ENCODE results near the gene TMEFF2. TPM values are rescaled to one million over a fixed set of nuclear protein-coding genes. Genes with fewer than 3 reads are reported as not detected.
"Not testable (repeated sequence)": the region's sequence is repeated elsewhere in the genome, so short reads cannot be mapped to it uniquely, and the experiment has no call there.

TMEFF2 gene
- total RNA-seq, 2 donors from 2014 or later, result 3.2 to 55.8 TPM

DNA sequence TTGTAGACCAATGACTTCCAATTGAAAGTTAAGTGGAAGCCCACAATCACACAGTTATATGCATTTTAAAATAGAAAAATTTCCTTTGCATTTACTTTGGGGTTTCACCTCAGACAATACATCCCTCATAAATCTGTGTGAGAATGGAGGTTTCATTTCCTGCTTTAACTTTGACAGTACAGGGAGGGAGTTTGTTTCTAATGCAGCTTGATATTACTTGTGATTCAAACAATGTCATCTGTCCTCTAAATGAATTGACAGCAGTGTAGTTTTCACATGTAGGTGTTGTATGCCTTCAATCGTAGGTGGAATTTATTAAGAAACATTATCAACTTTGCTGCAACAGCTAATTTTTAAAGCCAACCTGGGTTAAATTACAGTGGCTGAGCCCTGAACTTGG is 75.2 kb downstream of the TMEFF2 start:
- intact Hi-C loops (cut with DNase I), result no loop called here
- no peak overlapping the region for H3K4me3 ChIP-seq
- TF ChIP-seq CTCF (IDR thresholded peaks at IDR 0.05) (no peak), POLR2A (IDR thresholded peaks at IDR 0.05) (no peak), POLR2AphosphoS5 (IDR thresholded peaks at IDR 0.05) (no peak)
- no peak for DNase-seq (ENCODE audit: low spot score)
- 66% methylated on average over 1 of the region's 1 CpG for WGBS
- H3K9me3 ChIP-seq, result no peaks in the 10 kb centered on the region
- H3K4me1 ChIP-seq (replicated peaks), result no peaks in the 10 kb centered on the region
- no peak overlapping the region for H3K27ac ChIP-seq
- H3K27me3 ChIP-seq (replicated peaks; ENCODE audit: insufficient read depth), result no peaks in the 10 kb centered on the region
- no peaks in the 10 kb centered on the region for H3K36me3 ChIP-seq

DNA sequence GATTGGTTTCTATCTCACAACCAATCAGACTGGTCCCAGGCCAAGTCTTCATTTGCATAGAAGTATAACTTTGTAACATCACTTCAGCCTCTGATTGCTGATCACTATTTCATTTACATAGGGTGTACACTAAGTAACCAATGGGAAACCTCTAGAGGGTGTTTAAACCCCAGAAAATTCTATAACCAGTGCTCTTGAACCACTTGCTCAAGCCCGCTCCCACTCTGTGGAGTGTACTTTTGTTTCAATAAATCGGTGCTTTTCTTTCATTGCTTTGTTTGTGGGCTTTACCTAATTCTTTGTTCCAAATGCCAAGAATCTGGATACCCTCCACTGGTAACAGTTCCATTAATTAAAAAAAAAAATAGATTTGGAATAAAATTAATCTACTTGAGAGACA is 77.0 kb downstream of the TMEFF2 start:
- Histone ChIP-seq H3K27ac (no peak overlapping the region), H3K9me3 (no peaks in the 10 kb centered on the region), H3K36me3 (no peaks in the 10 kb centered on the region), H3K27me3 (replicated peaks; ENCODE audit: insufficient read depth) (no peaks in the 10 kb centered on the region), H3K4me1 (replicated peaks) (no peaks in the 10 kb centered on the region), H3K4me3 (no peak overlapping the region)
- TF ChIP-seq CTCF (IDR thresholded peaks at IDR 0.05), result no peak
- TF ChIP-seq POLR2A (IDR thresholded peaks at IDR 0.05), result no peak
- TF ChIP-seq POLR2AphosphoS5 (IDR thresholded peaks at IDR 0.05), result no peak
- intact Hi-C loops (cut with DNase I), result no loop called here
- 97% methylated on average over 2 of the region's 2 CpGs for WGBS
- DNase-seq (ENCODE audit: low spot score), result no peak

- H3K36me3 ChIP-seq; H3K27me3 ChIP-seq (replicated peaks; ENCODE audit: insufficient read depth); H3K4me1 ChIP-seq (replicated peaks); intact Hi-C loops (cut with DNase I); H3K9me3 ChIP-seq; H3K4me3 ChIP-seq; DNase-seq (ENCODE audit: low spot score); H3K27ac ChIP-seq: not testable (repeated sequence)
- 81% methylated on average over 2 of the region's 2 CpGs for WGBS
These were observed 83.2 kb downstream of the TMEFF2 start for GRCh38 chr2:192111536-192111935.

DNA sequence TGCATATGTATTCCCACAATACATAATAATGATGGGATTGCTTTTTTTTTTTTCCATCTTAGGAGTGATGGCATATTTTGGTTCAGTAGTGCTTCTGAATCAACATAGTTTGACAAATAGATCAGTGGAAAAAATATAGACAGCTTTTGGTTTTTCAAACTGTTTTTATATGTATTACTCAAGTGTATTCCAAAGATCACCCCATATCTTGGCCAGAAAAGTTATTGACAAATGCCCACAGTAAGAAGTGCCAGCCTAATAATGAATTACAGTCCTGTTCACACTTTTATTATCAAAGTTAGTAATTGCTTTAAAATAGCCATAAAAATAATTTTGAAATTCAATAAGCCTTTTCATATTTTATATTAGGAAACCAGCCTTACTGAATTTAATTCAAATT is 95.0 kb downstream of the TMEFF2 start:
- TF ChIP-seq POLR2AphosphoS5 (IDR thresholded peaks at IDR 0.05), result no peak
- TF ChIP-seq CTCF (IDR thresholded peaks at IDR 0.05), result no peak
- no peak for TF ChIP-seq POLR2A (IDR thresholded peaks at IDR 0.05)
- intact Hi-C loops (cut with DNase I), result no loop called here
- H3K27ac ChIP-seq, result no peak overlapping the region
- no peaks in the 10 kb centered on the region for H3K9me3 ChIP-seq
- no peaks in the 10 kb centered on the region for H3K27me3 ChIP-seq (replicated peaks; ENCODE audit: insufficient read depth)
- no peak overlapping the region for H3K4me3 ChIP-seq
- DNase-seq (ENCODE audit: low spot score), result no peak
- H3K4me1 ChIP-seq (replicated peaks), result no peaks in the 10 kb centered on the region
- H3K36me3 ChIP-seq, result no peaks in the 10 kb centered on the region

DNA sequence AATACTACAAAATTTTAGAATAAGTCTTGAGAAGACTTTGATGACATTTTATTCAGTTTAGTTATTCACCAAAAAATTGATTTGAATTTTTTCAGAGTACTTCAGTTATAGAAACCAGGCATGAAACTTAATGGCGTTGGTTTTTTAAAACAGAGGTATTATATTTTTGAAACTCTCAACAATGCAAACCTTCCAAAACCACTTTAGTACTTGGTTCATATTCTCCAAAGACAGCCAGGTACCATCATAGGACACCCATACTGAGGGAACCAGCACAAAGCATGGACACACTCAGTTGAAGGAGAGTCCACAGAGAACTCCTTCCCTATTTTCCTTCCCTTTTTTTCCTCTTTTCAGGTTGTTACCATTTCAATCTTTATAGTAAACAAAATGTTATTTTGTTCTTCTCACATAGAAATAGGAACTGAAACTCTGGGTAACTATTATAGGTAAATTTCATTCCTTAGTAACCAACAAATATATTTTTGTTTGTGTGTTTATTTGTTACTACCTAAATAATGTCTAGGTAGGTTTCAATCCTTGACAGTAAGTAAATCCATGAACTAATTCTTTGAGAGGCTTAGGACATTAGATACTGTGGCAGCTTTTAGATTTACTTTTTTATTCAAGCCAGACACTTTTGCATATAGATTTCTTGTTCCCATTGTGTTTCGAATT is 95.8 kb downstream of the TMEFF2 start:
- H3K36me3 ChIP-seq, result no peaks in the 10 kb centered on the region
- intact Hi-C loops (cut with DNase I), result no loop called here
- H3K27me3 ChIP-seq (replicated peaks; ENCODE audit: insufficient read depth), result no peaks in the 10 kb centered on the region
- TF ChIP-seq POLR2AphosphoS5 (IDR thresholded peaks at IDR 0.05) (no peak), POLR2A (IDR thresholded peaks at IDR 0.05) (no peak), CTCF (IDR thresholded peaks at IDR 0.05) (no peak)
- no peaks in the 10 kb centered on the region for H3K9me3 ChIP-seq
- 96% methylated on average over 2 of the region's 2 CpGs for WGBS
- no peak overlapping the region for H3K27ac ChIP-seq
- no peak overlapping the region for H3K4me3 ChIP-seq
- no peaks in the 10 kb centered on the region for H3K4me1 ChIP-seq (replicated peaks)
- no peak for DNase-seq (ENCODE audit: low spot score)

Measured in prostate gland (tissue), 2 donors.